ENCODE measurements around the gene KIF1A.

DNA sequence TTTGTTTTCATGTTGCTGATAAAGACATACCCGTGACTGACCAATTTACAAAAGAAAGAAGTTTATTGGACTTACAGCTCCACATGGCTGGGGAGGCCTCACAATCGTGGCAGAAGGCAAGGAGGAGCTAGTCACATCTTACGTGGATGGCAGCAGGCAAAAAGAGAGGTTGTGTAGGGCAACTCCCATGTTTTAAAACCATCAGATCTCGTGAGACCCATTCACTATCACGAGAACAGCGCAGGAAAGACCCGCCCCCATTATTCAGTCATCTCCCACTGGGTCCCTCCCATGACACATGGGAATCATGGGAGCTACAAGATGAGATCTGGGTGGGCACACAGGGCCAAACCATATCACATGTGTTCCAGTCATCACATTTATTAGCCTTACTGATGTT lies 111.6 kb downstream of the KIF1A start:
- no peak for TF ChIP-seq CTCF (IDR thresholded peaks at IDR 0.05; ENCODE audit: poor library complexity, severe bottlenecking)
- TF ChIP-seq RAD21 (conservative IDR thresholded peaks at IDR 0.05), result no peak
- no peak for TF ChIP-seq POLR2AphosphoS5 (IDR thresholded peaks at IDR 0.05)
- TF ChIP-seq SMC3 (conservative IDR thresholded peaks at IDR 0.05; ENCODE audit: poor library complexity), result no peak
- TF ChIP-seq EP300 (conservative IDR thresholded peaks at IDR 0.05; ENCODE audit: poor library complexity, severe bottlenecking), result no peak
- TF ChIP-seq TAF1 (IDR thresholded peaks at IDR 0.05; ENCODE audit: low read depth), result no peak
